Gastroesophageal sphincter (tissue), 4 donors: ENCODE results near the gene PDE3A. TPM values are rescaled to one million over a fixed set of nuclear protein-coding genes. Genes with fewer than 3 reads are reported as not detected.

ENCODE experiments used
- ATAC-seq: fragments of 150-250 bp; one replicate; pipeline ENCODE4 v1.9.1; 2016; ENCODE audit warnings: mild to moderate bottlenecking, moderate library complexity
- H3K27ac ChIP-seq, 4 donors: fragments of 200-600 bp; sonication (generic) in 3 of 4; 1 replicate in 3 of 4; 2 replicates in 1 of 4; pipeline ENCODE4 v1.5.1; 2016 to 2019
- H3K27me3 ChIP-seq: fragments of 200-600 bp; sonication (generic); one replicate; pipeline ENCODE4 v1.5.1; 2019
- H3K36me3 ChIP-seq, 2 donors: fragments of 200-600 bp; sonication (generic); one replicate each; pipeline ENCODE4 v1.5.1; 2019; ENCODE audit warnings: control low read depth in 1 of 2
- H3K4me1 ChIP-seq, 3 donors: fragments of 200-600 bp; sonication (generic); 1 replicate in 2 of 3; 2 replicates in 1 of 3; pipeline ENCODE4 v1.5.1; 2016 to 2019; ENCODE audit warnings: control low read depth in 2 of 3
- H3K4me3 ChIP-seq, 2 donors: fragments of 200-600 bp; sonication (generic); one replicate each; pipeline ENCODE4 v1.5.1; 2019; ENCODE audit warnings: mild to moderate bottlenecking in 1 of 2, moderate library complexity in 1 of 2
- H3K9me3 ChIP-seq, 3 donors: fragments of 200-600 bp; sonication (generic); one replicate each; pipeline ENCODE4 v1.5.1; 2017 to 2019; ENCODE audit warnings: control low read depth in 2 of 3
- EP300 ChIP-seq: sonication (generic); formaldehyde crosslinking; IDR thresholded peaks from one replicate; pipeline ENCODE4 v1.6.1; 2017; ENCODE audit warnings: antibody characterized with exemption, mild to moderate bottlenecking
- POLR2A ChIP-seq, 2 donors: fragments of 450-650 bp; IDR thresholded peaks; one replicate each; pipeline ENCODE4 v1.6.1; 2017; ENCODE audit warnings: antibody characterized with exemption in 2 of 2, mild to moderate bottlenecking in 2 of 2, moderate library complexity in 1 of 2
- POLR2AphosphoS5 ChIP-seq: sonication (generic); formaldehyde crosslinking; IDR thresholded peaks from one replicate; pipeline ENCODE4 v1.6.1; 2017; ENCODE audit warnings: antibody characterized with exemption
- WGBS, 2 donors: methylation state at CpG; one replicate each; pipeline ENCODE4 v1.1.5; 2018; ENCODE audit warnings: low coverage in 1 of 2; 5-methylcytosine and 5-hydroxymethylcytosine counted together
- total RNA-seq, 4 donors: library from RNA; depleted of rRNA; stranded (reverse); fragments of >200 nt; gene quantifications; one replicate each; pipeline ENCODE4 v1.1.0, GENCODE V29; 2016
- TF ChIP-seq, protein P1 (sequence below), 4 experiments: fragments of 200-600 bp in 2 of 4; fragments of 450-650 bp in 2 of 4; sonication (generic) in 1 of 4; IDR thresholded peaks; one replicate each; pipeline ENCODE4 v1.5.1; 2017 to 2019; ENCODE audit warnings: antibody characterized with exemption in 4 of 4, mild to moderate bottlenecking in 2 of 4, moderate library complexity in 2 of 4

PDE3A gene
- total RNA-seq, 4 donors from 2014 or later = 104 to 194 (median 139) TPM

GRCh38 chr12:20411345-20411744, 43.0 kb downstream of the PDE3A start:
- peaks cover 0 to 43% (median 10%) of the 10 kb centered on the region in 3 donors for H3K4me1 ChIP-seq

GRCh38 chr12:20415028-20415427, 46.7 kb downstream of the PDE3A start:
- Histone ChIP-seq H3K4me3 (no peak overlapping the region), H3K27ac (no peak overlapping the region), H3K4me1 (peaks cover 0 to 57% (median 10%) of the 10 kb centered on the region in 3 donors), H3K27me3 (no peaks in the 10 kb centered on the region), H3K9me3 (no peaks in the 10 kb centered on the region), H3K36me3 (no peaks in the 10 kb centered on the region)
- ATAC-seq = no peak
- TF ChIP-seq POLR2AphosphoS5 = no peak
- no peak for TF ChIP-seq POLR2A (IDR thresholded peaks at IDR 0.05)
- TF ChIP-seq, protein P1, sequence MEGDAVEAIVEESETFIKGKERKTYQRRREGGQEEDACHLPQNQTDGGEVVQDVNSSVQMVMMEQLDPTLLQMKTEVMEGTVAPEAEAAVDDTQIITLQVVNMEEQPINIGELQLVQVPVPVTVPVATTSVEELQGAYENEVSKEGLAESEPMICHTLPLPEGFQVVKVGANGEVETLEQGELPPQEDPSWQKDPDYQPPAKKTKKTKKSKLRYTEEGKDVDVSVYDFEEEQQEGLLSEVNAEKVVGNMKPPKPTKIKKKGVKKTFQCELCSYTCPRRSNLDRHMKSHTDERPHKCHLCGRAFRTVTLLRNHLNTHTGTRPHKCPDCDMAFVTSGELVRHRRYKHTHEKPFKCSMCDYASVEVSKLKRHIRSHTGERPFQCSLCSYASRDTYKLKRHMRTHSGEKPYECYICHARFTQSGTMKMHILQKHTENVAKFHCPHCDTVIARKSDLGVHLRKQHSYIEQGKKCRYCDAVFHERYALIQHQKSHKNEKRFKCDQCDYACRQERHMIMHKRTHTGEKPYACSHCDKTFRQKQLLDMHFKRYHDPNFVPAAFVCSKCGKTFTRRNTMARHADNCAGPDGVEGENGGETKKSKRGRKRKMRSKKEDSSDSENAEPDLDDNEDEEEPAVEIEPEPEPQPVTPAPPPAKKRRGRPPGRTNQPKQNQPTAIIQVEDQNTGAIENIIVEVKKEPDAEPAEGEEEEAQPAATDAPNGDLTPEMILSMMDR (IDR thresholded peaks at IDR 0.05) = no peak
- TF ChIP-seq EP300 = no peak
- 22 to 28% methylated on average over 4 of the region's 4 CpGs for WGBS, 2 donors

More at GRCh38 chr12:20411345-20411744, 43.0 kb downstream of the PDE3A start:
- no peak for TF ChIP-seq POLR2A (IDR thresholded peaks at IDR 0.05)
- TF ChIP-seq, protein P1 (IDR thresholded peaks at IDR 0.05) = no peak
- Histone ChIP-seq H3K9me3 (no peaks in the 10 kb centered on the region), H3K4me3 (no peak overlapping the region), H3K36me3 (no peaks in the 10 kb centered on the region), H3K27me3 (no peaks in the 10 kb centered on the region), H3K27ac (no peak overlapping the region)
- no peak for ATAC-seq
- WGBS, 2 donors = 63 to 95% methylated on average over 3 of the region's 3 CpGs

- Histone ChIP-seq H3K36me3 (no peaks in the 10 kb centered on the region), H3K4me1 (peaks cover 0 to 61% (median 7%) of the 10 kb centered on the region in 3 donors), H3K9me3 (no peaks in the 10 kb centered on the region), H3K4me3 (no peak overlapping the region), H3K27me3 (no peaks in the 10 kb centered on the region), H3K27ac (no peak overlapping the region)
- TF ChIP-seq POLR2A (IDR thresholded peaks at IDR 0.05) = no peak
- no peak for TF ChIP-seq EP300
- no peak for TF ChIP-seq POLR2AphosphoS5
- TF ChIP-seq, protein P1 (IDR thresholded peaks at IDR 0.05) = no peak
- WGBS, 2 donors = 55 to 70% methylated on average over 4 of the region's 6 CpGs
- no peak for ATAC-seq
These were observed 47.3 kb downstream of the PDE3A start for GRCh38 chr12:20415641-20416040.

GRCh38 chr12:20420557-20420956, 52.2 kb downstream of the PDE3A start:
- H3K9me3 ChIP-seq = no peaks in the 10 kb centered on the region
- no peaks in the 10 kb centered on the region for H3K36me3 ChIP-seq
- no peaks in the 10 kb centered on the region for H3K27me3 ChIP-seq
- no peak overlapping the region for H3K4me3 ChIP-seq
- 81 to 87% methylated on average over 6 of the region's 6 CpGs for WGBS, 2 donors
- no peak for TF ChIP-seq EP300
- TF ChIP-seq POLR2A (IDR thresholded peaks at IDR 0.05) = no peak
- no peak for TF ChIP-seq POLR2AphosphoS5
- TF ChIP-seq, protein P1 (IDR thresholded peaks at IDR 0.05) = no peak
- peaks cover 0 to 78% (median 7%) of the 10 kb centered on the region in 3 donors for H3K4me1 ChIP-seq
- no peak for ATAC-seq
- H3K27ac ChIP-seq = no peak overlapping the region

GRCh38 chr12:20421421-20421820, 53.1 kb downstream of the PDE3A start:
- no peaks in the 10 kb centered on the region for H3K27me3 ChIP-seq
- H3K4me3 ChIP-seq = no peak overlapping the region
- ATAC-seq = no peak
- H3K4me1 ChIP-seq = peaks cover 0 to 81% (median 9%) of the 10 kb centered on the region in 3 donors
- no peak overlapping the region for H3K27ac ChIP-seq
- TF ChIP-seq EP300 (no peak), POLR2A (IDR thresholded peaks at IDR 0.05) (no peak), POLR2AphosphoS5 (no peak)
- TF ChIP-seq, protein P1 (IDR thresholded peaks at IDR 0.05) = no peak
- 83 to 85% methylated on average over 2 of the region's 2 CpGs for WGBS, 2 donors
- H3K36me3 ChIP-seq = no peaks in the 10 kb centered on the region
- H3K9me3 ChIP-seq = no peaks in the 10 kb centered on the region
